Loucy (cell line): ENCODE results near the gene EXOC5.
A peak's percentile ranks its signal among the peaks of the same experiment; 100 is the strongest.
"Not testable (repeated sequence)": the region's sequence is repeated elsewhere in the genome, so short reads cannot be mapped to it uniquely, and the experiment has no call there.

Experiments
- H2AFZ ChIP-seq: fragments of 200-600 bp; sonication (generic); 2 replicates; pipeline ENCODE4 v1.6.0; 2016; ENCODE audit warnings: antibody characterized with exemption, mild to moderate bottlenecking, low read length, moderate library complexity
- H3F3A ChIP-seq: fragments of 200-600 bp; 2 replicates; pipeline ENCODE4 v1.6.0; 2016; ENCODE audit warnings: antibody characterized with exemption, low read depth, mild to moderate bottlenecking
- H3K27me3 ChIP-seq: fragments of 200-600 bp; sonication (generic); 2 replicates; pipeline ENCODE4 v1.6.1; 2014; ENCODE audit warnings: low read length, mild to moderate bottlenecking; ENCODE audit not compliant: insufficient read depth, poor library complexity, severe bottlenecking
- H3K36me3 ChIP-seq: fragments of 200-600 bp; sonication (generic); 2 replicates; pipeline ENCODE4 v1.6.1; 2016; ENCODE audit warnings: low read length; ENCODE audit not compliant: insufficient read depth
- H3K4me1 ChIP-seq: fragments of 200-600 bp; sonication (generic); 2 replicates; pipeline ENCODE4 v1.5.1; 2014; ENCODE audit warnings: low read length, mild to moderate bottlenecking; ENCODE audit not compliant: insufficient read depth, poor library complexity, severe bottlenecking
- H3K4me2 ChIP-seq: fragments of 200-600 bp; sonication (generic); 2 replicates; pipeline ENCODE4 v1.6.0; 2014; ENCODE audit warnings: antibody characterized with exemption, low read length, low read depth, mild to moderate bottlenecking; ENCODE audit not compliant: poor library complexity, severe bottlenecking
- H3K4me3 ChIP-seq: fragments of 200-600 bp; sonication (generic); 2 replicates; pipeline ENCODE4 v1.5.1; 2014; ENCODE audit warnings: low read length, mild to moderate bottlenecking, mixed read lengths; ENCODE audit not compliant: poor library complexity, severe bottlenecking
- H3K79me2 ChIP-seq: fragments of 200-600 bp; sonication (generic); 2 replicates; pipeline ENCODE4 v1.6.1; 2014; ENCODE audit warnings: low read length; ENCODE audit not compliant: insufficient read depth
- H3K9ac ChIP-seq: fragments of 200-600 bp; sonication (generic); 2 replicates; pipeline ENCODE4 v1.6.0; 2014; ENCODE audit warnings: mild to moderate bottlenecking, low read depth, low read length, moderate library complexity; ENCODE audit not compliant: poor library complexity, severe bottlenecking
- H3K9me2 ChIP-seq: fragments of 200-600 bp; sonication (generic); replicated peaks from 2 replicates; pipeline ENCODE4 v1.6.1; 2016; ENCODE audit warnings: low read depth, low read length, mixed read lengths
- H3K9me3 ChIP-seq: fragments of 200-600 bp; sonication (generic); 2 replicates; pipeline ENCODE4 v1.6.1; 2014; ENCODE audit warnings: mild to moderate bottlenecking, antibody characterized with exemption, low read length, low read depth; ENCODE audit not compliant: insufficient read depth
- H4K20me1 ChIP-seq: fragments of 200-600 bp; sonication (generic); 2 replicates; pipeline ENCODE4 v1.6.0; 2014; ENCODE audit warnings: antibody characterized with exemption, low read length, mild to moderate bottlenecking; ENCODE audit not compliant: insufficient read depth, poor library complexity, severe bottlenecking
- EZH2phosphoT487 ChIP-seq: fragments of 200-600 bp; IDR thresholded peaks from 2 replicates; pipeline ENCODE4 v1.6.1; 2018; ENCODE audit warnings: antibody characterized with exemption, mild to moderate bottlenecking, moderate library complexity, borderline replicate concordance
- TF ChIP-seq, protein P1 (sequence below): fragments of 200-600 bp; sonication (generic); conservative IDR thresholded peaks from 2 replicates; pipeline ENCODE4 v1.5.1; 2014; ENCODE audit warnings: mild to moderate bottlenecking, antibody characterized with exemption, low read length

EXOC5 gene

GRCh38 chr14:57205938-57206337, 62.8 kb downstream of the EXOC5 start:
- Histone ChIP-seq H3K27me3 (no peaks in the 10 kb centered on the region), H3F3A (no peaks in the 10 kb centered on the region), H3K79me2 (no peaks in the 10 kb centered on the region), H3K4me2 (no peak overlapping the region), H3K4me1 (no peaks in the 10 kb centered on the region), H3K4me3 (no peak overlapping the region), H3K36me3 (peaks cover 30% of the 10 kb centered on the region; the same call in 1 of the 2 replicates), H3K9ac (no peak overlapping the region), H3K9me3 (no peaks in the 10 kb centered on the region), H4K20me1 (no peaks in the 10 kb centered on the region), H3K9me2 (no peaks in the 10 kb centered on the region), H2AFZ (no peak overlapping the region)
- no peak for TF ChIP-seq EZH2phosphoT487
- TF ChIP-seq, protein P1, sequence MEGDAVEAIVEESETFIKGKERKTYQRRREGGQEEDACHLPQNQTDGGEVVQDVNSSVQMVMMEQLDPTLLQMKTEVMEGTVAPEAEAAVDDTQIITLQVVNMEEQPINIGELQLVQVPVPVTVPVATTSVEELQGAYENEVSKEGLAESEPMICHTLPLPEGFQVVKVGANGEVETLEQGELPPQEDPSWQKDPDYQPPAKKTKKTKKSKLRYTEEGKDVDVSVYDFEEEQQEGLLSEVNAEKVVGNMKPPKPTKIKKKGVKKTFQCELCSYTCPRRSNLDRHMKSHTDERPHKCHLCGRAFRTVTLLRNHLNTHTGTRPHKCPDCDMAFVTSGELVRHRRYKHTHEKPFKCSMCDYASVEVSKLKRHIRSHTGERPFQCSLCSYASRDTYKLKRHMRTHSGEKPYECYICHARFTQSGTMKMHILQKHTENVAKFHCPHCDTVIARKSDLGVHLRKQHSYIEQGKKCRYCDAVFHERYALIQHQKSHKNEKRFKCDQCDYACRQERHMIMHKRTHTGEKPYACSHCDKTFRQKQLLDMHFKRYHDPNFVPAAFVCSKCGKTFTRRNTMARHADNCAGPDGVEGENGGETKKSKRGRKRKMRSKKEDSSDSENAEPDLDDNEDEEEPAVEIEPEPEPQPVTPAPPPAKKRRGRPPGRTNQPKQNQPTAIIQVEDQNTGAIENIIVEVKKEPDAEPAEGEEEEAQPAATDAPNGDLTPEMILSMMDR = no peak

- H3K79me2 ChIP-seq, H3K9ac ChIP-seq, H2AFZ ChIP-seq, H3K4me1 ChIP-seq, H3K36me3 ChIP-seq, H3K4me2 ChIP-seq, H3K4me3 ChIP-seq, H3K9me2 ChIP-seq, H3K9me3 ChIP-seq, H4K20me1 ChIP-seq, H3F3A ChIP-seq, H3K27me3 ChIP-seq: not testable (repeated sequence)
These were observed 66.0 kb downstream of the EXOC5 start for GRCh38 chr14:57202672-57203071.

GRCh38 chr14:57199921-57200320, 68.8 kb downstream of the EXOC5 start:
- H3F3A ChIP-seq = no peaks in the 10 kb centered on the region
- H3K4me1 ChIP-seq = no peaks in the 10 kb centered on the region
- H3K9ac ChIP-seq = no peak overlapping the region
- H3K79me2 ChIP-seq = no peaks in the 10 kb centered on the region
- TF ChIP-seq, protein P1 = no peak
- no peak for TF ChIP-seq EZH2phosphoT487
- H3K36me3 ChIP-seq = no peaks in the 10 kb centered on the region
- H3K4me3 ChIP-seq = no peak overlapping the region
- no peaks in the 10 kb centered on the region for H4K20me1 ChIP-seq
- H2AFZ ChIP-seq = no peak overlapping the region
- H3K4me2 ChIP-seq = no peak overlapping the region
- no peaks in the 10 kb centered on the region for H3K9me2 ChIP-seq
- no peaks in the 10 kb centered on the region for H3K27me3 ChIP-seq
- no peaks in the 10 kb centered on the region for H3K9me3 ChIP-seq

DNA sequence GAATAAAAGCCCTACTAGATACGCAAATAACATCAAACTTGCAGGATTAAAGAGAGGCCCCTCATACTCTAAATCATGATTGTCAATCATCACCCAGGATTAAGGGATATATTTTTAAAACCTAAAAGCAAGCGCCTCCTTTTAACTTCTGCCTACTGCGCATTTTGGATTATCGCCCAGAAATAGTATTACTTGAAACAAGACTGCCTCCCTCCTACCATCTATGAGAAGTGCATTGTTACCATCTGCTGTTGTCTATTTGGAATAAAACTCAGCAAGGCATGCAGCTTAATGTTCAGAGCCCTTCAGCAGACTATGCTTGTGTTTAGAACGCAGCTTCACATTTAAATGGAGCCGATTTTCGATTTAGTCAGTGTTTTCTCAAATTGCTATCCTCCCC, 79.6 kb downstream of the EXOC5 start:
- H3K9ac ChIP-seq = no peak overlapping the region
- TF ChIP-seq, protein P1 = peak; percentile 27; the same call in 1 of the 2 replicates
- TF ChIP-seq EZH2phosphoT487 = no peak
- H3K9me2 ChIP-seq = no peaks in the 10 kb centered on the region
- H3K27me3 ChIP-seq = no peaks in the 10 kb centered on the region
- H3K4me3 ChIP-seq = no peak overlapping the region
- no peaks in the 10 kb centered on the region for H3F3A ChIP-seq
- H2AFZ ChIP-seq = no peak overlapping the region
- no peaks in the 10 kb centered on the region for H4K20me1 ChIP-seq
- H3K79me2 ChIP-seq = no peaks in the 10 kb centered on the region
- H3K9me3 ChIP-seq = no peaks in the 10 kb centered on the region
- no peaks in the 10 kb centered on the region for H3K36me3 ChIP-seq
- H3K4me2 ChIP-seq = no peak overlapping the region
- H3K4me1 ChIP-seq = no peaks in the 10 kb centered on the region
